Measurements from ENCODE around the gene COL2A1.

Gene COL2A1

DNA sequence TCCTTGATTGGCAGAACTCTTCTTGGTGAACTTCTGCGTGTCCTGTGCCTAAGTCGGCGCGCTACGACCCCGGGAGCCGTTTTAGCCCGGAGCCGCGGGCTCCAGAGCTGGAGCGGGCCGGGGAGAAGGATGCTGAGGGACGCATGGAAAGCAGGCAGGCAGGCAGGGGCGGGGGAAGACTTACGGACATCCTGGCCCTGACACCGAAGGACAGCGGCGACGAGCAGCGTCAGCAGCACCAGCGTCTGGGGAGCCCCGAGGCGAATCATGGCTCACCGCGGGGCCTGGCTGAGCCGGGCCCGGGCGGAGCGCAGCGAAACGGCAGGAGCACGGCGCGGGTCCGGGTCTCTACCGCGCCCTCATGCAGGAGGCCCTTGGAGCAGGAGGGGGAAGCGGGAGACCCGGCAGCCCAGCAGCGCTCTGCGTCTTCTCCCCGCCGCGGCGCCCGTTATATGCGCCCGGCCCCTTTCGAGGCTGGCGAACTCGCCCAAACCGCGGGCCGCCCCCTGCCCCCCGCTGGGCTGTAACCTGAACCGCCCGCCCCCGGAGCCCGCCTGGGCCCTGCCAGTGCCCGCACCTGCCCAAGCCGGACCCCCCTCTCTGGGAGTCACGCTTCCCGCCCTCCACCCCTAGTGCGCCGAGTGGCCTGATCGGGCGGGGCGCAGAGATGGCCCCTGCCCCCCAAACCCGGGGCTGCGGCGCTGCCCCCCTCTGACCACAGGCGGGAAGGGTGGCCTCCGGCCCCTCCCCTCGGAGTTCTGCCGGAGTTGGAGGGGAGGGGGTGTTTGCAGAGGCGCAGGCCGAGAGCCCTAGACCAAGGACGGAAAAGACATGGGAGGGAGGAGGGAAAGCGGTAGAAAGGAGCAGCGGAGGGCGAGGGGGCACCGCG, at the start of gene COL2A1:
COL2A1 (minus strand) TSS at position 424 of the 889 bp plus-strand sequence; CDS start at position 269, 155 bp downstream.
- Mint-ChIP-seq H3K27me3 (ENCODE audit: low read depth) (peaks cover 93% of the 10 kb centered on the region), H3K27ac (no peak within 1 kb of the TSS), H3K36me3 (ENCODE audit: low read depth) (no peaks in the 10 kb centered on the region), H3K9me3 (no peaks in the 10 kb centered on the region), H3K4me1 (ENCODE audit: low read depth) (peaks cover 19% of the 10 kb centered on the region), H3K4me3 (peak within 1 kb of the TSS; percentile 75)
- DNase-seq (ENCODE audit: low spot score) = peak; percentile 42

DNA sequence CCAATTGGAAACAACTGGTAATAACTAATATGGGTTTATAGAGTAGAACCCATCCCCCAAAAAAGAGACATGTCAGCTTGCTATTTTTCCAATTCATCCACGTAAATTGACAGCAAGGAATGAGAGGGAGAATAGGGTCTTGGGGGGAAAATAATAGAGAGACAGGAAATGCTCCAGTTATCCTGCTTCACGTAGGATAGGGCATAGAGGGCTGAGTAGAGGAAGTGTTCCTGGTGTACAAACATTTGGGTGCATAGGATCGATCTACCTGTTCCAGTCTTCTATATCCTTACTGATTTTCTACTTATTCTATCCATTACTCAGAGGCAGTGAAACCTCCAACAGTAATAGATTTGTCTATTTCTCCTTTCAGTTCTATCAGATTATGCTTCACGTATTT, 49.6 kb upstream of the COL2A1 start:
- peaks cover 23% of the 10 kb centered on the region for H3K36me3 Mint-ChIP-seq (ENCODE audit: low read depth)
- no peak overlapping the region for H3K27ac Mint-ChIP-seq
- H3K9me3 Mint-ChIP-seq = peaks cover 8% of the 10 kb centered on the region
- no peak for DNase-seq (ENCODE audit: low spot score)
- H3K4me3 Mint-ChIP-seq = no peak overlapping the region
- H3K4me1 Mint-ChIP-seq (ENCODE audit: low read depth) = no peaks in the 10 kb centered on the region
- no peaks in the 10 kb centered on the region for H3K27me3 Mint-ChIP-seq (ENCODE audit: low read depth)

DNA sequence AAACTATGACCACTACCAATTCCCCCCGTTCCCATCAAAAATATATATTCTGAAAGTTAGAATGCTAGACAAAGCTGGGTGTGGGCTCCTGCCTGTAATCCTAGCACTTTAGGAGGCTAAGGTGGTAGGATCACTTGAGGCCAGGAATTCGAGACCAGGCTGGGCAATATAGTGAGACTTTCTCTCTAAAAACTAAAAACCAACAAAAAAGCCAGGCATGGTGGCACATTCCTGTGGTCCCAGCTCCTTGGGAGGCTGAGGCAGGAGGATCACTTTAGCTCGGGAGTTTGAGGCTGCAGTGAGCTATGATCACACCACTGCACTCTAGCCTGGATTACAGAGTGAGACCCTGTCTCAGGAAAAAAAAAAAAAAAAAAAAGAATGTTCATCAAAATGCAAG, 48.8 kb upstream of the COL2A1 start:
- Mint-ChIP-seq H3K9me3 (peaks cover under 1% of the 10 kb centered on the region), H3K4me1 (ENCODE audit: low read depth) (no peaks in the 10 kb centered on the region), H3K4me3 (no peak overlapping the region), H3K36me3 (ENCODE audit: low read depth) (peaks cover 20% of the 10 kb centered on the region), H3K27ac (no peak overlapping the region), H3K27me3 (ENCODE audit: low read depth) (no peaks in the 10 kb centered on the region)
- no peak for DNase-seq (ENCODE audit: low spot score)

- Mint-ChIP-seq H3K4me3 (no peak overlapping the region), H3K9me3 (no peaks in the 10 kb centered on the region), H3K4me1 (ENCODE audit: low read depth) (no peaks in the 10 kb centered on the region), H3K27ac (no peak overlapping the region), H3K27me3 (ENCODE audit: low read depth) (no peaks in the 10 kb centered on the region), H3K36me3 (ENCODE audit: low read depth) (peaks cover 27% of the 10 kb centered on the region)
- no peak for DNase-seq (ENCODE audit: low spot score)
Measured at GRCh38 chr12:48051681-48052080, 47.4 kb upstream of the COL2A1 start.

GRCh38 chr12:48050174-48050573, 45.9 kb upstream of the COL2A1 start:
- Mint-ChIP-seq H3K4me3 (no peak overlapping the region), H3K36me3 (ENCODE audit: low read depth) (peaks cover 37% of the 10 kb centered on the region), H3K27me3 (ENCODE audit: low read depth) (no peaks in the 10 kb centered on the region), H3K27ac (no peak overlapping the region), H3K9me3 (no peaks in the 10 kb centered on the region), H3K4me1 (ENCODE audit: low read depth) (no peaks in the 10 kb centered on the region)
- DNase-seq (ENCODE audit: low spot score) = no peak

DNA sequence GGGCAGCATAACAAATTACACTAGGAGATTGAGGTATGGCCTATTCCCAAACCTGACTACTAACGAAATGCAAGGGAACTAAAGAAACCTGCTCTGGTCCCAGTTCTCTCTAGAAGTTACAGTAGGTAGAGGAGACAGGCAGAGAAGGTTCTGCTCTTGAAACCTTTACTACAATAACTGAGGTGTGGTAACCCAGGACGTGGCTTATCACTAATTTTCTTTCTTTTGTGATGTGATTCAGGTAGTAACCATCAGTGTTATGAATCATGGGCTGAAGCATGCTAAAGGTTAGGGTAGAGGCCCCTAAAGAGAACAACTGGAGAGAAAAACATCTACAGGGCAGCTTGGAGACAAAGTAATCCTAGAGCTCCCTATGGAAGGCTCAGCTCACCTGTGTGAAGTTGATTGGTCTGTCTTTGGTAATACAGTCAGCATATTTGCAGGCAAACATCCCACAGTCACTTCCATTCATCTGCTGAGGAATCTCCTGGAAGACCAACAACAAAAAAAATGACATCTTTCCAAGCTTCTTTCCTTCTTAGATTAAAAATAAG, 41.8 kb upstream of the COL2A1 start:
- Mint-ChIP-seq H3K4me3 (no peak overlapping the region), H3K27me3 (ENCODE audit: low read depth) (no peaks in the 10 kb centered on the region), H3K27ac (no peak overlapping the region), H3K36me3 (ENCODE audit: low read depth) (peaks cover 43% of the 10 kb centered on the region), H3K4me1 (ENCODE audit: low read depth) (peaks cover 2% of the 10 kb centered on the region), H3K9me3 (no peaks in the 10 kb centered on the region)
- no peak for DNase-seq (ENCODE audit: low spot score)

DNA sequence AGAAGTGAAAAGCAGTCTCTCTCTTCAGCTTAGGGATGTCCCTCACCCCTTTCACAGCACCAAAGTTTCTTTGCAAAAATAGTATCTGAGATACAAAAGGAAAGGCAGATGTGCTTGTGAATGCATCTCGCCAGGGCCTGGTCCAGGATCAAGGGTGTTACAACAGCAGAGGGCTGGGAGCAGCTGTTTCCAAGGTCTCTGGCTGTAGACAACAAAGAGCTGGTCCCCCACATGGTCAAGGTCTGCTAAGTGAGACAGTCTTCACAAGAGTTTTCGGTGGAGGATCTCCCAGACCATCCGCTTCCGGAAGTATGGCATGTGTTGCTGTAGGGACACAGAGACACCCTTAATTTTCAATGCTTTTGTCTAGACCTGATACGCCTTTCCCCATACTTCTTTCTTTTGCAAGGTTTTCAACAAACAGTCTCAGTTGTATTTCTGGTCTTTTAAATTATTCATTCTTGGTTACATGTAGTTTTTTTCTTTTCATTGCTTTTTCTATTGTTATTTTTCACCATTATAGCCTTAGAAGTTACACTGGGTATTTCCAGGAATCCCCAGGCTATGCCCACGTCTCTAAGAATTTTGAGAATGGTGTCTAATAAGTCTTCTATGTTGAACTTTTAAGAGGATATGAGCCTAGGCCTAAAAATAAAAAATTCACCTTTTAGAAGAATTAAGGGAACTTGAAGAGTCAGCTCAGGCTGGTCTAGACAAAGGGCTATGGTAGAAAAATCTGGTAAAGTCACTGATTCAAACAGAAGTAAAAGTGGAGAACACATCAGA, 41.0 kb upstream of the COL2A1 start:
- Mint-ChIP-seq H3K36me3 (ENCODE audit: low read depth) (peaks cover 43% of the 10 kb centered on the region), H3K9me3 (no peaks in the 10 kb centered on the region), H3K27ac (no peak overlapping the region), H3K4me1 (ENCODE audit: low read depth) (peaks cover 2% of the 10 kb centered on the region), H3K27me3 (ENCODE audit: low read depth) (no peaks in the 10 kb centered on the region), H3K4me3 (no peak overlapping the region)
- no peak for DNase-seq (ENCODE audit: low spot score)

- no peak overlapping the region for H3K27ac Mint-ChIP-seq
- no peak overlapping the region for H3K4me3 Mint-ChIP-seq
- H3K36me3 Mint-ChIP-seq (ENCODE audit: low read depth) = peaks cover 38% of the 10 kb centered on the region
- no peak for DNase-seq (ENCODE audit: low spot score)
- no peaks in the 10 kb centered on the region for H3K27me3 Mint-ChIP-seq (ENCODE audit: low read depth)
- peaks cover 2% of the 10 kb centered on the region for H3K4me1 Mint-ChIP-seq (ENCODE audit: low read depth)
- H3K9me3 Mint-ChIP-seq = no peaks in the 10 kb centered on the region
Measured at GRCh38 chr12:48044396-48044795, 40.1 kb upstream of the COL2A1 start.

DNA sequence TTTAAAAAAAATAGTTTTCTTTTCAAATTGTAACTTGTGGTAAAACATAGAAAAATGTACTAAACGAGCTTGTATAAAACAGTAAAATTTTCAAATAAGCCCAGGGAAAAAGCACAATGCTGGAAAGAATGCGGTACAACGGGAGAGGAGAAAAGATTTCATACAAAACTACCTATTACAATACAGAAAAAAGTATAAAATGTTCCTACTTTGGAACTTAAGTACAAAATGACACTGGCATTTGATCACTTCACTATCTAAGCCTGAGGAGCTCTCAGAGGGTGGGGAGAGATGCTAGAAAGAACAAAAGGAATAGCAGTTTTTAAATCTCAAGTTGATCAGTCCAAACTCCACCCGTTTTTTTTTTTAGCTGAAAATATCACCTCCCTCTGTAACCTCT, 39.5 kb upstream of the COL2A1 start:
- peaks cover 37% of the 10 kb centered on the region for H3K36me3 Mint-ChIP-seq (ENCODE audit: low read depth)
- peaks cover 2% of the 10 kb centered on the region for H3K4me1 Mint-ChIP-seq (ENCODE audit: low read depth)
- H3K4me3 Mint-ChIP-seq = no peak overlapping the region
- no peak for DNase-seq (ENCODE audit: low spot score)
- H3K9me3 Mint-ChIP-seq = no peaks in the 10 kb centered on the region
- H3K27ac Mint-ChIP-seq = no peak overlapping the region
- no peaks in the 10 kb centered on the region for H3K27me3 Mint-ChIP-seq (ENCODE audit: low read depth)

DNA sequence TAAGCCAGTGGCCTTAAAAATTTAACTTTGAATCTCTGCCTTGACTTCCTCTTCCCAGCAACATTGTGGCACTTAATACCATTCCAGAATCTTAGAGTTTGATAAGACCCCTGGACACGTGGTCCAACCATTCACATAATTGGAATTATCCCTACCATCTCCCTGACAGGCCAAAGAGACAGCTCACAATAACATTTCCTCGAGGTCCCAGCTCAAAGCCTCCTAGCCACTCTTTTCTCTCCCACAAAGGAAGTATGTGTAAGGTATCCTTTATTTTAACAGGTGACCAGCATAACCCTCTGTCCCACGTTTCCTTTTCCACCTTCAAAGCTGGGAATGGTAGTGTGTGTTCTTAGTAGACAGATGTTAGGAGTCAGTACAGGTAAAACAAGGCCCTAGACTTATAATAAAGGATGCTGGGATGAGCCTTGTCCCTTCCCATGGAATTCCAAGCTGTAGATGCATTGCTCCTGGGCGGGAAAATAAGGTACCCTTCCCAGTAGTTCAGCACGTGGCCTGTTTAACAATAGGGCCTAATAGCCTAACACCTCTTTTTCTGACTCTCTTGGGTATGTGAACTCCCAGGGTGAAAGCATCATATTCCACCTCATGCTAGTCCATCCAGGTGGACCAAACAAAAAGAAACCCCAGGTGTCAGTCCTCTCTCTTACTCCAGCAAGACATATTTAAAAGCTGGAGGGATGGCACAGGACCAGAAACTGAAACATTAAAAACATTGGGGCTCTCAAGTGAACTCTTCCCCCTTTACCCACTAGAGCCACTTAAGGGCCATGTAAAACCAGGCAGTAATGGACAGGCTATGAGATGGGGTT, 37.5 kb upstream of the COL2A1 start:
- H3K9me3 Mint-ChIP-seq = no peaks in the 10 kb centered on the region
- no peak overlapping the region for H3K4me3 Mint-ChIP-seq
- no peak for DNase-seq (ENCODE audit: low spot score)
- H3K36me3 Mint-ChIP-seq (ENCODE audit: low read depth) = peaks cover 27% of the 10 kb centered on the region
- H3K27ac Mint-ChIP-seq = no peak overlapping the region
- H3K4me1 Mint-ChIP-seq (ENCODE audit: low read depth) = peaks cover 7% of the 10 kb centered on the region
- no peaks in the 10 kb centered on the region for H3K27me3 Mint-ChIP-seq (ENCODE audit: low read depth)

- no peak for DNase-seq (ENCODE audit: low spot score)
- no peak overlapping the region for H3K4me3 Mint-ChIP-seq
- no peaks in the 10 kb centered on the region for H3K9me3 Mint-ChIP-seq
- H3K27ac Mint-ChIP-seq = no peak overlapping the region
- H3K4me1 Mint-ChIP-seq (ENCODE audit: low read depth) = peaks cover 7% of the 10 kb centered on the region
- peaks cover 15% of the 10 kb centered on the region for H3K36me3 Mint-ChIP-seq (ENCODE audit: low read depth)
- H3K27me3 Mint-ChIP-seq (ENCODE audit: low read depth) = no peaks in the 10 kb centered on the region
Measured at GRCh38 chr12:48040354-48040753, 36.1 kb upstream of the COL2A1 start.

GRCh38 chr12:48039151-48039550, 34.9 kb upstream of the COL2A1 start:
- no peaks in the 10 kb centered on the region for H3K27me3 Mint-ChIP-seq (ENCODE audit: low read depth)
- no peaks in the 10 kb centered on the region for H3K9me3 Mint-ChIP-seq
- no peak overlapping the region for H3K4me3 Mint-ChIP-seq
- peaks cover 7% of the 10 kb centered on the region for H3K4me1 Mint-ChIP-seq (ENCODE audit: low read depth)
- no peak overlapping the region for H3K27ac Mint-ChIP-seq
- no peak for DNase-seq (ENCODE audit: low spot score)
- H3K36me3 Mint-ChIP-seq (ENCODE audit: low read depth) = peaks cover 10% of the 10 kb centered on the region

- Mint-ChIP-seq H3K9me3 (no peaks in the 10 kb centered on the region), H3K36me3 (ENCODE audit: low read depth) (peaks cover 2% of the 10 kb centered on the region), H3K27ac (no peak overlapping the region), H3K4me3 (no peak overlapping the region), H3K27me3 (ENCODE audit: low read depth) (no peaks in the 10 kb centered on the region), H3K4me1 (ENCODE audit: low read depth) (peaks cover 5% of the 10 kb centered on the region)
- DNase-seq (ENCODE audit: low spot score) = no peak
Measured at GRCh38 chr12:48038085-48038484, 33.8 kb upstream of the COL2A1 start.

Measured in T-helper 2 cell treated with Interferon-gamma antibody and Interleukin-4, amounts not matched to agents 5 μg/mL and 100 μg/mL, for 36 hours (primary cell).